ENCODE results near the gene DUSP28. TPM values are rescaled to one million over a fixed set of nuclear protein-coding genes. Genes with fewer than 3 reads are reported as not detected.

DUSP28 gene
- total and polyA plus RNA-seq, 2 of the 13 experiments (the other 11 are each of a cell fraction or from before 2014, with no cell fraction given): 5.2 to 8.6 TPM

DNA sequence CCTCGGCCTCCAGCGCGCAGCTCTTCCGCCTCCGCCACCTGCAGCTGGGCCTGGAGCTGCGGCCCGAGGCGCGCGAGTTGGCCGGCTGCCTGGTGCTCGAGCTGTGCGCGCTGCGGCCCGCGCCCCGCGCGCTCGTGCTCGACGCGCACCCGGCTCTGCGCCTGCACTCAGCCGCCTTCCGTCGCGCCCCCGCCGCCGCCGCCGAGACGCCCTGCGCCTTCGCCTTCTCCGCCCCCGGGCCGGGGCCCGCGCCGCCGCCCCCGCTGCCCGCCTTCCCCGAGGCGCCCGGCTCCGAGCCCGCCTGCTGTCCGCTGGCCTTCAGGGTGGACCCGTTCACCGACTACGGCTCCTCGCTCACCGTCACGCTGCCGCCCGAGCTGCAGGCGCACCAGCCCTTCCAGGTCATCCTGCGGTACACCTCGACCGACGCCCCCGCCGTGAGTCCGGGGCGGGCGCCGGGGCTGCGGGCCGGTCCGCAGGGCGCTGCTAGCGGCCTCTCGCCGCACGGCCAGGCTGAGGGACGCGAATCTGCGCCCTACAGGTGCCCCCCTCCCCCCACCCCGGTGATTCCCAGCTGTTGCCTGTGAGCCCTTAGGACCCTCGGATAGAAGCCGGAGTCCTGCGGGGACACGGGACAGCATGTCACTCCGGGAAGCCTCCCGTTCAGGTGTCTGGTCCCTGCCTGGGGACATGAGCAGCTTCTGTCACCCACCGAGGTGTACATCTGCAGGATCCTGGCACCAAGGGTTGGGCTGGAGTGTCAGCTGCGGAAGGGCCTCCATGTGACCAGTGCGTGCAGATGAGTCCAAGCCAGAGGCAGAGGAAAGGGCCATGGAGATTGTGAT is 8.7 kb downstream of the DUSP28 start (continued):
- TF ChIP-seq, protein P1, sequence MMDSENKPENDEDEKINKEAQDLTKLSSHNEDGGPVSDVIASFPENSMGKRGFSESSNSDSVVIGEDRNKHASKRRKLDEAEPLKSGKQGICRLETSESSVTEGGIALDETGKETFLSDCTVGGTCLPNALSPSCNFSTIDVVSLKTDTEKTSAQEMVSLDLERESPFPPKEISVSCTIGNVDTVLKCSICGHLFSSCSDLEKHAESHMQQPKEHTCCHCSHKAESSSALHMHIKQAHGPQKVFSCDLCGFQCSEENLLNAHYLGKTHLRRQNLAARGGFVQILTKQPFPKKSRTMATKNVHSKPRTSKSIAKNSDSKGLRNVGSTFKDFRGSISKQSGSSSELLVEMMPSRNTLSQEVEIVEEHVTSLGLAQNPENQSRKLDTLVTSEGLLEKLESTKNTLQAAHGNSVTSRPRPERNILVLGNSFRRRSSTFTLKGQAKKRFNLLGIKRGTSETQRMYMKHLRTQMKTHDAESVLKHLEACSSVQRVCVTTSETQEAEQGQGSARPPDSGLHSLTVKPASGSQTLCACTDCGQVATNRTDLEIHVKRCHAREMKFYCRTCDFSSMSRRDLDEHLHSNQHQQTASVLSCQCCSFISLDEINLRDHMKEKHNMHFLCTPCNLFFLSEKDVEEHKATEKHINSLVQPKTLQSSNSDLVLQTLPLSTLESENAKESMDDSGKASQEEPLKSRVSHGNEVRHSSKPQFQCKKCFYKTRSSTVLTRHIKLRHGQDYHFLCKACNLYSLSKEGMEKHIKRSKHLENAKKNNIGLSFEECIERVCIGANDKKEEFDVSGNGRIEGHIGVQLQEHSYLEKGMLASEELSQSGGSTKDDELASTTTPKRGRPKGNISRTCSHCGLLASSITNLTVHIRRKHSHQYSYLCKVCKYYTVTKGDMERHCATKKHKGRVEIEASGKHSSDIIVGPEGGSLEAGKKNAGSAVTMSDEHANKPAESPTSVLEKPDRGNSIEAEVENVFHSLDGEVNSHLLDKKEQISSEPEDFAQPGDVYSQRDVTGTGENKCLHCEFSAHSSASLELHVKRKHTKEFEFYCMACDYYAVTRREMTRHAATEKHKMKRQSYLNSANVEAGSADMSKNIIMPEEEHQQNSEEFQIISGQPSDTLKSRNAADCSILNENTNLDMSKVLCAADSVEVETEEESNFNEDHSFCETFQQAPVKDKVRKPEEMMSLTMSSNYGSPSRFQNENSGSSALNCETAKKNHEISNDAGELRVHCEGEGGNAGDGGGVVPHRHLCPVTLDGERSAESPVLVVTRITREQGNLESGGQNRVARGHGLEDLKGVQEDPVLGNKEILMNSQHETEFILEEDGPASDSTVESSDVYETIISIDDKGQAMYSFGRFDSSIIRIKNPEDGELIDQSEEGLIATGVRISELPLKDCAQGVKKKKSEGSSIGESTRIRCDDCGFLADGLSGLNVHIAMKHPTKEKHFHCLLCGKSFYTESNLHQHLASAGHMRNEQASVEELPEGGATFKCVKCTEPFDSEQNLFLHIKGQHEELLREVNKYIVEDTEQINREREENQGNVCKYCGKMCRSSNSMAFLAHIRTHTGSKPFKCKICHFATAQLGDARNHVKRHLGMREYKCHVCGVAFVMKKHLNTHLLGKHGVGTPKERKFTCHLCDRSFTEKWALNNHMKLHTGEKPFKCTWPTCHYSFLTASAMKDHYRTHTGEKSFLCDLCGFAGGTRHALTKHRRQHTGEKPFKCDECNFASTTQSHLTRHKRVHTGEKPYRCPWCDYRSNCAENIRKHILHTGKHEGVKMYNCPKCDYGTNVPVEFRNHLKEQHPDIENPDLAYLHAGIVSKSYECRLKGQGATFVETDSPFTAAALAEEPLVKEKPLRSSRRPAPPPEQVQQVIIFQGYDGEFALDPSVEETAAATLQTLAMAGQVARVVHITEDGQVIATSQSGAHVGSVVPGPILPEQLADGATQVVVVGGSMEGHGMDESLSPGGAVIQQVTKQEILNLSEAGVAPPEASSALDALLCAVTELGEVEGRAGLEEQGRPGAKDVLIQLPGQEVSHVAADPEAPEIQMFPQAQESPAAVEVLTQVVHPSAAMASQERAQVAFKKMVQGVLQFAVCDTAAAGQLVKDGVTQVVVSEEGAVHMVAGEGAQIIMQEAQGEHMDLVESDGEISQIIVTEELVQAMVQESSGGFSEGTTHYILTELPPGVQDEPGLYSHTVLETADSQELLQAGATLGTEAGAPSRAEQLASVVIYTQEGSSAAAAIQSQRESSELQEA (CRISPR knock-in tag; IDR thresholded peaks at IDR 0.05; ENCODE audit: not compliant biosample characterization): peak; percentile 37
- TF ChIP-seq, protein P2, sequence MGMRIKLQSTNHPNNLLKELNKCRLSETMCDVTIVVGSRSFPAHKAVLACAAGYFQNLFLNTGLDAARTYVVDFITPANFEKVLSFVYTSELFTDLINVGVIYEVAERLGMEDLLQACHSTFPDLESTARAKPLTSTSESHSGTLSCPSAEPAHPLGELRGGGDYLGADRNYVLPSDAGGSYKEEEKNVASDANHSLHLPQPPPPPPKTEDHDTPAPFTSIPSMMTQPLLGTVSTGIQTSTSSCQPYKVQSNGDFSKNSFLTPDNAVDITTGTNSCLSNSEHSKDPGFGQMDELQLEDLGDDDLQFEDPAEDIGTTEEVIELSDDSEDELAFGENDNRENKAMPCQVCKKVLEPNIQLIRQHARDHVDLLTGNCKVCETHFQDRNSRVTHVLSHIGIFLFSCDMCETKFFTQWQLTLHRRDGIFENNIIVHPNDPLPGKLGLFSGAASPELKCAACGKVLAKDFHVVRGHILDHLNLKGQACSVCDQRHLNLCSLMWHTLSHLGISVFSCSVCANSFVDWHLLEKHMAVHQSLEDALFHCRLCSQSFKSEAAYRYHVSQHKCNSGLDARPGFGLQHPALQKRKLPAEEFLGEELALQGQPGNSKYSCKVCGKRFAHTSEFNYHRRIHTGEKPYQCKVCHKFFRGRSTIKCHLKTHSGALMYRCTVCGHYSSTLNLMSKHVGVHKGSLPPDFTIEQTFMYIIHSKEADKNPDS (CRISPR knock-in tag; IDR thresholded peaks at IDR 0.05): no peak
- TF ChIP-seq ZNF430 (CRISPR knock-in tag; IDR thresholded peaks at IDR 0.05): 0 out of 2 replicates have a peak, but pooled peaks have one; percentile 36
- no peak for TF ChIP-seq JARID2 (CRISPR knock-in tag; IDR thresholded peaks at IDR 0.05; ENCODE audit: insufficient replicate concordance)
- TF ChIP-seq ZNF605 (CRISPR knock-in tag; IDR thresholded peaks at IDR 0.05): no peak
- TF ChIP-seq, protein P3, sequence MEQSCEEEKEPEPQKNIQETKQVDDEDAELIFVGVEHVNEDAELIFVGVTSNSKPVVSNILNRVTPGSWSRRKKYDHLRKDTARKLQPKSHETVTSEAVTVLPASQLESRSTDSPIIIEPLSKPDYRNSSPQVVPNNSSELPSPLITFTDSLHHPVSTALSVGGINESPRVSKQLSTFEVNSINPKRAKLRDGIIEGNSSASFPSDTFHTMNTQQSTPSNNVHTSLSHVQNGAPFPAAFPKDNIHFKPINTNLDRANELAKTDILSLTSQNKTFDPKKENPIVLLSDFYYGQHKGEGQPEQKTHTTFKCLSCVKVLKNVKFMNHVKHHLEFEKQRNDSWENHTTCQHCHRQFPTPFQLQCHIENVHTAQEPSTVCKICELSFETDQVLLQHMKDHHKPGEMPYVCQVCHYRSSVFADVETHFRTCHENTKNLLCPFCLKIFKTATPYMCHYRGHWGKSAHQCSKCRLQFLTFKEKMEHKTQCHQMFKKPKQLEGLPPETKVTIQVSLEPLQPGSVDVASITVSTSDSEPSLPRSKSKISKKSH (CRISPR knock-in tag; IDR thresholded peaks at IDR 0.05; ENCODE audit: borderline replicate concordance): 0 out of 2 replicates have a peak, but pooled peaks have one; percentile 54
- no peak for TF ChIP-seq PAF1 (CRISPR knock-in tag; IDR thresholded peaks at IDR 0.05)
- 0 out of 2 replicates have a peak, but pooled peaks have one; percentile 50 for TF ChIP-seq ZNF674 (CRISPR knock-in tag; IDR thresholded peaks at IDR 0.05; ENCODE audit: low read depth)
- TF ChIP-seq HNRNPL (IDR thresholded peaks at IDR 0.05; ENCODE audit: low read depth, low read length): 0 out of 2 replicates have a peak, but pooled peaks have one; percentile 53
- 0 out of 2 replicates have a peak, but pooled peaks have one; percentile 45 for TF ChIP-seq ZNF782 (CRISPR knock-in tag; IDR thresholded peaks at IDR 0.05; ENCODE audit: borderline replicate concordance)
- no peak for TF ChIP-seq THYN1 (CRISPR knock-in tag; IDR thresholded peaks at IDR 0.05; ENCODE audit: borderline replicate concordance, low read depth)
- TF ChIP-seq ZNF333 (CRISPR knock-in tag; IDR thresholded peaks at IDR 0.05; ENCODE audit: borderline replicate concordance): 0 out of 2 replicates have a peak, but pooled peaks have one; percentile 41
- no peak for TF ChIP-seq EZH2 (conservative IDR thresholded peaks at IDR 0.05; ENCODE audit: low read depth, low read length)
- TF ChIP-seq SAP130 (CRISPR knock-in tag; IDR thresholded peaks at IDR 0.05; ENCODE audit: low read depth): peak; percentile 72
- TF ChIP-seq CBFB (CRISPR knock-in tag; IDR thresholded peaks at IDR 0.05): no peak; the same call in 1 of the 2 replicates
- TF ChIP-seq HOXD1 (CRISPR knock-in tag; IDR thresholded peaks at IDR 0.05): 0 out of 2 replicates have a peak, but pooled peaks have one; percentile 21
